Sigmoid colon (tissue), 7 donors: ENCODE data around the gene PSAP. TPM values are rescaled to one million over a fixed set of nuclear protein-coding genes. Genes with fewer than 3 reads are reported as not detected.
A peak's percentile ranks its signal among the peaks of the same experiment; 100 is the strongest.

Source experiments
- DNase-seq: peaks from one replicate; pipeline ENCODE4 v3.0.0-alpha.2; 2019
- H3K27ac ChIP-seq, 4 donors: fragments of 200-600 bp; sonication (generic); one replicate each; pipeline ENCODE4 v1.5.1; 2016 to 2019; ENCODE audit warnings: mild to moderate bottlenecking in 1 of 4
- H3K27me3 ChIP-seq, 3 donors: fragments of 200-600 bp; sonication (generic); one replicate each; pipeline ENCODE4 v1.5.1; 2019; ENCODE audit warnings: mild to moderate bottlenecking in 1 of 3
- H3K36me3 ChIP-seq, 4 donors: fragments of 200-600 bp; sonication (generic); one replicate each; pipeline ENCODE4 v1.5.1; 2016 to 2019
- H3K4me1 ChIP-seq, 4 donors: fragments of 200-600 bp; sonication (generic); one replicate each; pipeline ENCODE4 v1.5.1; 2017 to 2019
- H3K4me3 ChIP-seq, 4 donors: fragments of 200-600 bp; sonication (generic); one replicate each; pipeline ENCODE4 v1.5.1; 2017 to 2019; ENCODE audit warnings: mild to moderate bottlenecking in 2 of 4, moderate library complexity in 1 of 4
- H3K9me3 ChIP-seq, 4 donors: fragments of 200-600 bp in 3 of 4; sonication (generic) in 3 of 4; one replicate each; pipeline versions ENCODE4 v1.5.1 to v1.6.1; 2013 to 2019
- CTCF ChIP-seq, 4 experiments: fragments of 450-650 bp in 3 of 4; fragments of 200-600 bp in 1 of 4; IDR thresholded peaks; one replicate each; pipeline ENCODE4 v1.5.1; 2016 to 2019; ENCODE audit warnings: antibody characterized with exemption in 4 of 4, mild to moderate bottlenecking in 3 of 4, moderate library complexity in 2 of 4
- EP300 ChIP-seq, 4 donors: sonication (generic); formaldehyde crosslinking; IDR thresholded peaks; one replicate each; pipeline ENCODE4 v1.6.1; 2017; ENCODE audit warnings: antibody characterized with exemption in 4 of 4
- POLR2A ChIP-seq, 2 donors: fragments of 450-650 bp; IDR thresholded peaks; one replicate each; pipeline ENCODE4 v1.6.1; 2016; ENCODE audit warnings: antibody characterized with exemption in 2 of 2, mild to moderate bottlenecking in 2 of 2, moderate library complexity in 2 of 2
- POLR2AphosphoS5 ChIP-seq, 4 donors: sonication (generic); formaldehyde crosslinking; IDR thresholded peaks; one replicate each; pipeline ENCODE4 v1.6.1; 2017; ENCODE audit warnings: antibody characterized with exemption in 4 of 4
- WGBS, 2 donors: extraction: QIAGEN DNeasy Blood & Tissue Kit; methylation state at CpG; one replicate each; pipeline ENCODE4 v1.1.7; 2013; 5-methylcytosine and 5-hydroxymethylcytosine counted together
- intact Hi-C: fragments of 100-400 bp; cut with DNase I; formaldehyde crosslinking; loops from one replicate; pipeline ENCODE4 v1.15.1; 2023
- polyA plus RNA-seq, 3 donors: library from polyadenylated mRNA; stranded (reverse); fragments of 200-250 nt; gene quantifications; one replicate each; pipeline ENCODE4 v1.2.3, GENCODE V29; 2013
- total RNA-seq, 4 donors: library from RNA; depleted of rRNA; stranded (reverse); fragments of >200 nt; gene quantifications; one replicate each; pipeline ENCODE4 v1.1.0, GENCODE V29; 2016
- donor health status: healthy with polysubstance abuse.
- donor health status: Bipolar disorder and iron deficiency.
- donor health status: healthy.

The PSAP gene
- total and polyA plus RNA-seq, 7 donors: 200 to 960 (median 636) TPM

GRCh38 chr10:71893258-71893815 lies 42.3 kb upstream of the PSAP start:
- Histone ChIP-seq H3K4me1 (peaks cover 0 to 15% (median 12%) of the 10 kb centered on the region in 4 donors), H3K4me3 (no peak overlapping the region), H3K27me3 (no peaks in the 10 kb centered on the region), H3K36me3 (no peaks in the 10 kb centered on the region), H3K27ac (no peak overlapping the region), H3K9me3 (no peaks in the 10 kb centered on the region)
- TF ChIP-seq POLR2A (IDR thresholded peaks at IDR 0.05) (no peak), CTCF (IDR thresholded peaks at IDR 0.05) (no peak), POLR2AphosphoS5 (IDR thresholded peaks at IDR 0.05) (no peak), EP300 (IDR thresholded peaks at IDR 0.05) (no peak)
- DNase-seq: no peak
- WGBS, 2 donors: 21 to 66% methylated on average over 12 of the region's 12 CpGs
- intact Hi-C loops: loop anchor here (5.0 to 10.0 kb wide), 2 partner anchors 441 to 516 kb away; no protein-coding TSS in a partner anchor

GRCh38 chr10:71891437-71891836 lies 40.4 kb upstream of the PSAP start:
- no peaks in the 10 kb centered on the region for H3K27me3 ChIP-seq
- intact Hi-C loops: loop anchor here (5.0 to 10.0 kb wide), 2 partner anchors 443 to 514 kb away; no protein-coding TSS in a partner anchor
- TF ChIP-seq POLR2A (IDR thresholded peaks at IDR 0.05): no peak
- no peak for TF ChIP-seq EP300 (IDR thresholded peaks at IDR 0.05)
- no peak for TF ChIP-seq CTCF (IDR thresholded peaks at IDR 0.05)
- no peak for TF ChIP-seq POLR2AphosphoS5 (IDR thresholded peaks at IDR 0.05)
- whole genome bisulfite sequencing, 2 donors: 80 to 86% methylated on average over 7 of the region's 7 CpGs
- H3K36me3 ChIP-seq: no peaks in the 10 kb centered on the region
- peak overlapping the region in 1 of 4 donors; percentile 92 for H3K27ac ChIP-seq
- H3K4me1 ChIP-seq: peaks cover 0 to 21% (median 17%) of the 10 kb centered on the region in 4 donors
- no peaks in the 10 kb centered on the region for H3K9me3 ChIP-seq
- H3K4me3 ChIP-seq: no peak overlapping the region
- DNase-seq: no peak

- peak overlapping the region; percentile 78 to 92 (median 84) for H3K27ac ChIP-seq
- peaks cover 0 to 21% (median 17%) of the 10 kb centered on the region in 4 donors for H3K4me1 ChIP-seq
- intact Hi-C loops: loop anchor here (5.0 to 10.0 kb wide), 2 partner anchors 37 to 55 kb away; partner anchors contain the start of gene PSAP
- no peak for DNase-seq
- H3K36me3 ChIP-seq: no peaks in the 10 kb centered on the region
- H3K27me3 ChIP-seq: no peaks in the 10 kb centered on the region
- H3K9me3 ChIP-seq: no peaks in the 10 kb centered on the region
- TF ChIP-seq POLR2AphosphoS5 (IDR thresholded peaks at IDR 0.05) (no peak), EP300 (IDR thresholded peaks at IDR 0.05) (no peak), CTCF (IDR thresholded peaks at IDR 0.05) (no peak), POLR2A (IDR thresholded peaks at IDR 0.05) (no peak)
- H3K4me3 ChIP-seq: peak overlapping the region; percentile 35 to 59 (median 52)
- WGBS, 2 donors: 21 to 44% methylated on average over 9 of the region's 9 CpGs
Observed at GRCh38 chr10:71889388-71889987, 38.4 kb upstream of the PSAP start.

GRCh38 chr10:71888623-71889387 lies 37.8 kb upstream of the PSAP start:
- Histone ChIP-seq H3K4me1 (peaks cover 0 to 21% (median 17%) of the 10 kb centered on the region in 4 donors), H3K4me3 (peak overlapping the region; percentile 35 to 59 (median 52)), H3K36me3 (no peaks in the 10 kb centered on the region), H3K9me3 (no peaks in the 10 kb centered on the region), H3K27me3 (no peaks in the 10 kb centered on the region), H3K27ac (peak overlapping the region; percentile 78 to 92 (median 84))
- DNase-seq: peak; percentile 96
- intact Hi-C loops: loop anchor here (5.0 to 10.0 kb wide), 2 partner anchors 37 to 54 kb away; partner anchors contain the start of gene PSAP
- TF ChIP-seq CTCF (IDR thresholded peaks at IDR 0.05) (no peak), POLR2A (IDR thresholded peaks at IDR 0.05) (no peak), EP300 (IDR thresholded peaks at IDR 0.05) (peak in 2 of 4 donors; percentile 50 to 88), POLR2AphosphoS5 (IDR thresholded peaks at IDR 0.05) (peak; percentile 73 to 90 (median 87))
- 1% methylated on average over 48 of the region's 48 CpGs for WGBS, 2 donors
